ENCODE data around the gene CLHC1. TPM values are rescaled to one million over a fixed set of nuclear protein-coding genes. Genes with fewer than 3 reads are reported as not detected.

CLHC1 gene
- total RNA-seq, 1 donor from 2014 or later, result 19.8 TPM

- DNase-seq, result no peak
- Mint-ChIP-seq H3K27me3 (ENCODE audit: unreplicated experiment) (peaks cover 2% of the 10 kb centered on the region), H3K4me1 (ENCODE audit: low read depth, unreplicated experiment) (peaks cover 60% of the 10 kb centered on the region), H3K27ac (ENCODE audit: unreplicated experiment) (no peak overlapping the region), H3K36me3 (ENCODE audit: unreplicated experiment) (no peaks in the 10 kb centered on the region), H3K9me3 (ENCODE audit: unreplicated experiment) (peaks cover 8% of the 10 kb centered on the region), H3K4me3 (ENCODE audit: unreplicated experiment) (peak overlapping the region; percentile 47)
- no peak for TF ChIP-seq CTCF (IDR thresholded peaks at IDR 0.05; ENCODE audit: partially characterized antibody, unreplicated experiment)
Measured at GRCh38 chr2:55156326-55156725, 75.8 kb downstream of the CLHC1 start.

- peak overlapping the region; percentile 47 for H3K4me3 Mint-ChIP-seq (ENCODE audit: unreplicated experiment)
- peaks cover 2% of the 10 kb centered on the region for H3K27me3 Mint-ChIP-seq (ENCODE audit: unreplicated experiment)
- no peak for TF ChIP-seq CTCF (IDR thresholded peaks at IDR 0.05; ENCODE audit: partially characterized antibody, unreplicated experiment)
- no peaks in the 10 kb centered on the region for H3K36me3 Mint-ChIP-seq (ENCODE audit: unreplicated experiment)
- peaks cover 8% of the 10 kb centered on the region for H3K9me3 Mint-ChIP-seq (ENCODE audit: unreplicated experiment)
- DNase-seq, result no peak
- peak overlapping the region; percentile 11 for H3K27ac Mint-ChIP-seq (ENCODE audit: unreplicated experiment)
- peaks cover 60% of the 10 kb centered on the region for H3K4me1 Mint-ChIP-seq (ENCODE audit: low read depth, unreplicated experiment)
Measured at GRCh38 chr2:55155764-55156281, 76.3 kb downstream of the CLHC1 start.

GRCh38 chr2:55155206-55155605 lies 76.9 kb downstream of the CLHC1 start:
- Mint-ChIP-seq H3K36me3 (ENCODE audit: unreplicated experiment) (no peaks in the 10 kb centered on the region), H3K27ac (ENCODE audit: unreplicated experiment) (no peak overlapping the region), H3K27me3 (ENCODE audit: unreplicated experiment) (peaks cover 2% of the 10 kb centered on the region), H3K4me3 (ENCODE audit: unreplicated experiment) (peak overlapping the region; percentile 46), H3K4me1 (ENCODE audit: low read depth, unreplicated experiment) (peaks cover 54% of the 10 kb centered on the region), H3K9me3 (ENCODE audit: unreplicated experiment) (peaks cover 6% of the 10 kb centered on the region)
- DNase-seq, result no peak
- TF ChIP-seq CTCF (IDR thresholded peaks at IDR 0.05; ENCODE audit: partially characterized antibody, unreplicated experiment), result no peak

GRCh38 chr2:55154525-55155030 lies 77.5 kb downstream of the CLHC1 start:
- Mint-ChIP-seq H3K4me3 (ENCODE audit: unreplicated experiment) (peak overlapping the region; percentile 46), H3K36me3 (ENCODE audit: unreplicated experiment) (no peaks in the 10 kb centered on the region), H3K27ac (ENCODE audit: unreplicated experiment) (peak overlapping the region; percentile 53), H3K27me3 (ENCODE audit: unreplicated experiment) (peaks cover 2% of the 10 kb centered on the region), H3K9me3 (ENCODE audit: unreplicated experiment) (peaks cover 6% of the 10 kb centered on the region), H3K4me1 (ENCODE audit: low read depth, unreplicated experiment) (peaks cover 53% of the 10 kb centered on the region)
- no peak for TF ChIP-seq CTCF (IDR thresholded peaks at IDR 0.05; ENCODE audit: partially characterized antibody, unreplicated experiment)
- no peak for DNase-seq

- no peak for DNase-seq
- Mint-ChIP-seq H3K4me1 (ENCODE audit: low read depth, unreplicated experiment) (peaks cover 53% of the 10 kb centered on the region), H3K27me3 (ENCODE audit: unreplicated experiment) (peaks cover 2% of the 10 kb centered on the region), H3K27ac (ENCODE audit: unreplicated experiment) (peak overlapping the region; percentile 70), H3K4me3 (ENCODE audit: unreplicated experiment) (no peak overlapping the region), H3K9me3 (ENCODE audit: unreplicated experiment) (peaks cover 6% of the 10 kb centered on the region), H3K36me3 (ENCODE audit: unreplicated experiment) (no peaks in the 10 kb centered on the region)
- TF ChIP-seq CTCF (IDR thresholded peaks at IDR 0.05; ENCODE audit: partially characterized antibody, unreplicated experiment), result no peak
Measured at GRCh38 chr2:55153584-55154299, 78.4 kb downstream of the CLHC1 start.
